HG03097 (cell line): ENCODE results near the gene MYLIP.

Experiments used
- ATAC-seq: cut with Tn5 transposase; IDR thresholded peaks from one replicate; pipeline ENCODE4 v1.9.1; 2021; ENCODE audit not compliant: unreplicated experiment, low FRiP score

The MYLIP gene

GRCh38 chr6:16136621-16137450, 8.0 kb downstream of the MYLIP start:
- ATAC-seq, result no peak

GRCh38 chr6:16137451-16137801, 8.5 kb downstream of the MYLIP start:
- no peak for ATAC-seq

GRCh38 chr6:16139556-16139955, 10.7 kb downstream of the MYLIP start:
- ATAC-seq, result no peak

- ATAC-seq, result no peak
These were observed 11.7 kb downstream of the MYLIP start for GRCh38 chr6:16140607-16141006.

- ATAC-seq, result no peak
These were observed 12.6 kb downstream of the MYLIP start for GRCh38 chr6:16141514-16141913.

- ATAC-seq, result no peak
These were observed 16.2 kb downstream of the MYLIP start for GRCh38 chr6:16145038-16145437.

GRCh38 chr6:16146028-16146427, 17.1 kb downstream of the MYLIP start:
- no peak for ATAC-seq

- ATAC-seq, result no peak
These were observed 17.7 kb downstream of the MYLIP start for GRCh38 chr6:16146527-16146955.

GRCh38 chr6:16148498-16148897, 19.6 kb downstream of the MYLIP start:
- no peak for ATAC-seq

GRCh38 chr6:16149305-16149704, 20.4 kb downstream of the MYLIP start:
- ATAC-seq, result no peak

GRCh38 chr6:16150098-16150497, 21.2 kb downstream of the MYLIP start:
- no peak for ATAC-seq

- no peak for ATAC-seq
These were observed 24.4 kb downstream of the MYLIP start for GRCh38 chr6:16153211-16153820.

- ATAC-seq, result no peak
These were observed 26.0 kb downstream of the MYLIP start for GRCh38 chr6:16154904-16155303.

- ATAC-seq, result no peak
These were observed 28.6 kb downstream of the MYLIP start for GRCh38 chr6:16157492-16157891.

- ATAC-seq, result no peak
These were observed 29.0 kb downstream of the MYLIP start for GRCh38 chr6:16157909-16158308.

- no peak for ATAC-seq
These were observed 30.2 kb downstream of the MYLIP start for GRCh38 chr6:16158943-16159557.

- no peak for ATAC-seq
These were observed 31.9 kb downstream of the MYLIP start for GRCh38 chr6:16160794-16161193.

- ATAC-seq, result no peak
These were observed 33.1 kb downstream of the MYLIP start for GRCh38 chr6:16162003-16162402.

- ATAC-seq, result no peak
These were observed 34.2 kb downstream of the MYLIP start for GRCh38 chr6:16163066-16163465.

- no peak for ATAC-seq
These were observed 34.8 kb downstream of the MYLIP start for GRCh38 chr6:16163535-16164300.

GRCh38 chr6:16165641-16166040, 36.8 kb downstream of the MYLIP start:
- no peak for ATAC-seq
